Mesodermal cell (in vitro differentiated cells): ENCODE measurements around the gene TANGO2.

Source experiments
- H3K27ac ChIP-seq: 2 replicates; pipeline ENCODE4 v1.7.0; 2013; ENCODE audit warnings: mild to moderate bottlenecking, low read depth, low read length, moderate library complexity; ENCODE audit not compliant: severe bottlenecking
- H3K36me3 ChIP-seq: 2 replicates; pipeline ENCODE4 v1.7.1; 2013; ENCODE audit warnings: mild to moderate bottlenecking, low read length, moderate library complexity; ENCODE audit not compliant: control insufficient read depth, insufficient read depth
- H3K4me1 ChIP-seq: one replicate; pipeline ENCODE4 v1.7.1; 2013; ENCODE audit warnings: mild to moderate bottlenecking, low read length; ENCODE audit not compliant: insufficient read depth, control insufficient read depth, poor library complexity, severe bottlenecking
- H3K4me3 ChIP-seq: 2 replicates; pipeline ENCODE4 v1.7.0; 2013; ENCODE audit warnings: low read length, control low read depth, mild to moderate bottlenecking; ENCODE audit not compliant: insufficient read depth, poor library complexity, severe bottlenecking; ENCODE audit errors: extremely low read depth
- H3K9me3 ChIP-seq: 2 replicates; pipeline ENCODE4 v1.7.1; 2013; ENCODE audit warnings: mild to moderate bottlenecking, low read length, moderate library complexity; ENCODE audit not compliant: control insufficient read depth
- WGBS, 2 experiments: methylation state at CpG; one replicate each; pipeline ENCODE4 v1.1.5; 2013; ENCODE audit warnings: missing lambda C conversion rate in 2 of 2; ENCODE audit not compliant: insufficient coverage in 2 of 2; 5-methylcytosine and 5-hydroxymethylcytosine counted together

The TANGO2 gene

DNA sequence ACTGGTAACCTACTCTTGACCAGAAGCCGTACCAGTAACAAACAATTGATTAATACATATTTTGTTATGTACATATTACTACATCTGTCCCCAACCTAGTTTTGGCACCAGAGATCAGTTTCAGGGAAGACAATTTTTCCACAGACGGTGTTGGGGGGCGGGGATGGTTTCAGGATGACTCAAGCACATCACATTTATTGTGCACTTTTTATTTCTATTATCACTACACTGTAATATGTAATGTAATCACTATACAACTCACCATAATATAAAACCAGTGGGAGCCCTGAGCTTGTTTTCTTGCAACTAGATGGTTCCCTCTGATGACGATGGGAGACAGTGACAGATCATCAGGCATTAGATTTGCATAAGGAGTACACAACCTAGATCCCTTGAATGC lies 74.6 kb downstream of the TANGO2 start:
- Histone ChIP-seq H3K9me3 (no peaks in the 10 kb centered on the region), H3K4me1 (no peaks in the 10 kb centered on the region), H3K27ac (no peak overlapping the region), H3K4me3 (no peak overlapping the region), H3K36me3 (peaks cover 98% of the 10 kb centered on the region)
- WGBS, 2 experiments = 100% methylated on average over 1 of the region's 4 CpGs; no CpG with 5 or more reads in 1 of the 2 experiments

DNA sequence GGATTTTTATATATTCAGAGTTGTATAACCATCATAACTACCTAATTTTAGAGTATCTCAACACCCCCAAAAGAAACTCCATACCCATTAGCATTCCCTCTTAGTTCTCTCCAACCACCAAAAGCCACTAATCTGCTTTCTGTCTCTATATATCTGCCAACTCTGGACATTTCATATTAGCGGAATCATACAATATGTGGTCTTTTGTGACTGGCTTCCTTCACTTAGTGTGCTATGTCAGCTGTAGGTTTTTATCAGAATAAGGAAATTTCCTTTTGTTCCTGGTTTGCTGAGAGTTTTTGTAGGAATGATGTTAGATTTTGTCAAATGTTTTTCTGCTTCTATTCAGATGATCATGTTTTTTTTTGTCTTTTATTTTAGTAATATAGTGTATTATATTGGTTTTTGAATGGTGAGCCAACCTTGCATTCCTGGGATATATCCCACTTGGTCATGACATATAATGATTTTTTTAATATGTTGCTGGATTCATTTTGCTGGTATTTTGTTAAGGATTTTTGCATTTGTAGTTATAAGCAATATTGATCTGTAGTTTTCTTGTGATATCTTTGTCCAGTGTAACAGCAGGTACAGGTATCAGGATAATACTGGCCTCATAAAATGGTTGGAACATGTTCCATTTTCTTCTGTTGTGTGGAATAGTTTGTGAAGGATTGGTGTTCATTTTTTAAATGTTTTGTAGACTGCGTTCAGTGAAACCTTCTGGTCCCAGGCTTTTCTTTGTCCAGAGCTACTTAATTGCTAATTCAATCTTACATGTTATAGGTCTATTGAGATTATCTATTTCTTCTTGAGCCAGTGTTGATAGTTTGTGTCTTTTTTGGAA lies 75.9 kb downstream of the TANGO2 start:
- Histone ChIP-seq H3K36me3 (peaks cover 96% of the 10 kb centered on the region), H3K4me3 (no peak overlapping the region), H3K27ac (no peak overlapping the region), H3K4me1 (no peaks in the 10 kb centered on the region), H3K9me3 (no peaks in the 10 kb centered on the region)
- WGBS, 2 experiments = 80 to 100% methylated on average over 1 of the region's 2 CpGs

DNA sequence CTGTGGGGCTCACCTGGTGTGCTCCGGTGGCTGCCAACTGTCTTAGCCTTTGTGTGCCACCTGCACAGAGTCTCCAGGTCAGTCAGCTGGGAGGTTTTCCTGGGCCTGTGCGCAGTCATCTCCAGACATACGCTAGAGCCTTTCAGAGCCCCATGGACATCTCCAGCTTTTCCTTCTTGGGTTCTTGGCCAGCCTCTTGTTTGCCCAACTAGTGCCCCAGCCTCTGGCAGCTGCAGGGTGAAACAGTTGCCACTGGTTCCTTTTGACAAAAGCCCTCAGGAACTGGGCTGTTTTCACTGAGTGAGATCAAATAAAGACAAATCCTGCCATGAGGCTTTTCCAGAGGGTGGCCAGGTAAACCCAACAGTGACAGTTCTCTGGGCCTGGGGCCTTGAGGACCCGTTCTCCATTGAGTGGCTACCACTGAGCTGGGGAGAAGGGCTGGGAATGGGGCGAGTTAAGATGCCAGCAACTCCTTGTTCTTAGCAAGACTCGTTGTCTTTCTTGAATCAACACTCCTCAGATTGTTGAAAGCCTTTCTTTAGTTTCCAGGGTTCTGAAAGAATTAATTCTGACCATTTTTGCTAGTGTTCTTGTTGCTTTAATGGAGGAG lies 78.3 kb downstream of the TANGO2 start:
- WGBS, 2 experiments = 95 to 98% methylated on average over 4 to 5 of the region's 6 CpGs
- Histone ChIP-seq H3K9me3 (no peaks in the 10 kb centered on the region), H3K36me3 (peaks cover 95% of the 10 kb centered on the region), H3K4me3 (no peak overlapping the region), H3K4me1 (no peaks in the 10 kb centered on the region), H3K27ac (no peak overlapping the region)

DNA sequence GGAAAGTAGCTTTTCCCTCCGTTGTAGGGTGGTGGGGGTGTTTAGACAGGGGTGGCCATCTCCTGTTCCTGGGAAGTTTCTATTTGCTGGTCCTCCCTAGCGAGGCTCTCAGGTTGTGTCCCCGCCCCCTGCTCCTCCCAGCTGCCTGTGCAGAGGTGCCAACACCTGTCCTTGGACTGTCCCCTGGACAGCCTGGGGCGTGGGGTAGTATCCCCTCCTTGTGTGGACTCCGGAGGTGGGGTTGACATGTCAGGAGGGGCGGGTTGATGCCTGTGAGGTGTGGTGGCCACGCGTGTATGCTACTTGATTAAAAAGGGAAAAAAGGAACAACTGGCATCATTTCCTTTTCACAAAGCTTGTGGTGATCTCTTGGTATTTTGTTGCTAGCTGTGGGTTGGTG lies 80.7 kb downstream of the TANGO2 start:
- Histone ChIP-seq H3K4me3 (no peak overlapping the region), H3K27ac (no peak overlapping the region), H3K36me3 (peaks cover 95% of the 10 kb centered on the region), H3K4me1 (no peaks in the 10 kb centered on the region), H3K9me3 (no peaks in the 10 kb centered on the region)
- WGBS, 2 experiments = 83 to 98% methylated on average over 3 to 6 of the region's 8 CpGs

DNA sequence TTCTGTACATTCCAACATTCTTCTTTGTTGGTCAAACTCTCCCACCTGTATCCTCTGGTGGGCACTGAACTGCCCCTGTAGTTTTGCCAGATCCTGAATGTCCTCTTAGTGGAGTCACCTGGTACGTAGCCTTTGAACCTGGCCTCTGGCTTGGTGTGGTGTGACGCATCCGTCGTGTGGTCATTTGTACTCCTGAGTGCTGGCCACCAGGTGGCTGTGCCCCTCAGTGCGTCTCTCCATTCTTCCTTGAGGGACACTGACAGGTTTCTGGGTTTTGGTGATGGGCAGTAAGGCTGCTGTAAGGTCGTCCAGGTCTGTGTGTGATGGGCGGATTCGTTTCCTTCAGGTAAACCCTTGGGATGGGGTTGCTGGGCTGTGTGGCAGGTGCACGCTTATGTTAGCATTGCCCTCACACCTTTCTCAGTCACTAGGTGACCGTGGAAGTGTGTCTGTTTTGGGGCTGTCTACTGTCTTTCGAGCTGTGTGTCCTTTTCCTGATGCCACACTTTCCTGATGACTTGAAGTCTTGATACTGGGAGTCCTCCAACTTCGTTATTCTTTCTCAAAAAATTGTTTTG lies 81.4 kb downstream of the TANGO2 start:
- Histone ChIP-seq H3K36me3 (peaks cover 95% of the 10 kb centered on the region), H3K27ac (no peak overlapping the region), H3K4me3 (no peak overlapping the region), H3K4me1 (no peaks in the 10 kb centered on the region), H3K9me3 (no peaks in the 10 kb centered on the region)
- 92 to 98% methylated on average over 7 to 10 of the region's 12 CpGs for WGBS, 2 experiments

DNA sequence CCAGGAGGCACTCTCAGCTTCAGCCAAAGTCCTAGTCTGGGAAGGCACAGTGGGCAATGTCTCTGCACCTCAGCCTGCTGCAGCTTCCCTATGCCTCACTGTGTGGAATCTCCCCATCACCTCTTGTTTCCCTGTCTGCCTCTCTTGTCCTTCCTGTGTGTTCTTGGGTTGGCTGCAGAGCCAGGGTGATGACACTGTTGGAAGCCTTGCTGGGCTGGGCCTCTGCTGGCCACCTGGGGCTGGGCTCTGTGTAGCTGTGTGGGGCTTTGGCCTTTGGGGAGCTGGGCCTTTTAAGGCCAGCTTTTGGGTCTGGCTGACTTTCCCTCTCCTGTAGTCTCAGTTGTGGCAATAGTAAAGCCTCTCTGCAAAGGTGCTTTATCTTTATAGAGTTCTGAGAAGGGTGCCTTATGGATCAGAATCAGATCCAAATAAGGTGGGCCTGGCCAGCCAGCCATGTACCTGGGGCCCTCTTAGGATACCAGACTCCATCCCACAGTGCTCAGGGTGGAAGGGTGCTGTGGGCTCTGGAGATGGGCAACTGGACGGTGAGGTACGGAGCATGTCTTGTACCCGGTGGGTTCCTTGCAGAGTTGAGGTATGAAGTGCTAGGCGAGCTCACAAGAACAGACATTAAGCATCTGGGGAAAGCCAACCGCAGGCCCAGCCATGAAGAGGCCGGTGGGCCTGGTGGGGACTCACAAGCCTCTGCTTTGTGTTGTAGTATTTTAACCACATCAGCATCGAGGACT lies 84.7 kb downstream of the TANGO2 start:
- Histone ChIP-seq H3K36me3 (peaks cover 97% of the 10 kb centered on the region), H3K9me3 (no peaks in the 10 kb centered on the region), H3K4me1 (no peaks in the 10 kb centered on the region), H3K27ac (no peak overlapping the region), H3K4me3 (no peak overlapping the region)
- 100% methylated on average over 5 to 7 of the region's 7 CpGs for WGBS, 2 experiments

DNA sequence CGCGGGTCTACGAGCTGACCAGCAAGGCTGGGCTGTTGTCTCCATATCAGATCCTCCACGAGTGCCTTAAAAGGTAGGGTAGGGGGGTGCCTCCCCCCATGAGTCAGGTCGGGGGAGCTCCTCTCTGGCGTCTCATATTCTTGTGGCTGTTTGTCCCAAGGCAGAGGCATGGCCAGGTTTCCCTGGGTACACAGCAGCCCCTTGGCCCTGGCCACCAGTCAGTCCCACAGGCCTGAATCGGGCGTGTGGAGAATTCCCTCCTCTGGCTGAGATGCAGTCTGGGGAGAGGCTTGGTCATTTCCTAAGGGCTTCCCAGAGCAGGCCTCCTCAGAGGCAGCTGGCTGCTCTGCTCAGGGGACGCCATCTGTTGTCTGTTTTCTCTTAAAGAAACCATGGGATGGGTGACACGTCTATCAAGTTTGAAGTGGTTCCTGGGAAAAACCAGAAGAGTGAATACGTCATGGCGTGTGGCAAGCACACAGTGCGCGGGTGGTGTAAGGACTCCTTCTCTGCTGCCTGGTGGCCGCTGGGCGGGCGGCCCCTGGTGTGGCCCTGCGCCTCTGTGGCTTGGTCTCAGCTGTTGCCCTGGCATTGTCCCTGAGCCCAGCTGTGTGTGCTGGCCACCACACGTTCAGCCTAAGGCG lies 85.4 kb downstream of the TANGO2 start:
- no peak overlapping the region for H3K4me3 ChIP-seq
- 98 to 99% methylated on average over 18 to 19 of the region's 20 CpGs for WGBS, 2 experiments
- H3K4me1 ChIP-seq = no peaks in the 10 kb centered on the region
- no peak overlapping the region for H3K27ac ChIP-seq
- peaks cover 94% of the 10 kb centered on the region for H3K36me3 ChIP-seq
- H3K9me3 ChIP-seq = no peaks in the 10 kb centered on the region

DNA sequence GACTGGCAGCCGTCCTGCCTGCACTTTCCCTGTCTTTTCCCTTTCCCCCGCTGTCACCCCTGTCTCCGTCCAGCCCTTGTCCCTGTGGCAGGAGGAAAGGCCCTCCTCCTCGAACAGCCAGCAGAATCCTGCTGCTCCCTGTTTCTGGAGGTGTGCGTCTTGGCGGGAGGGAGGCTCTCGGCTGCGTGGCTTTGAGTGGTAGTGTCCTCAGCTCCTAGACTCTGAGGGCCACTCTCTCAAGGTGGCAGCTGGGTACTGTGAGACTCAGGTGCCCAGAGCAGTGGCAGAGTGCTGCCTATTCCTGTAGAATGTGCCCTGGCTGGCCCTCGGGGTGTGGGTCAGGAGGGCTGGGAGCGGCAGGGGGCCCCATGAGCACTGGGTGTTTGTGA lies 85.9 kb downstream of the TANGO2 start:
- no peak overlapping the region for H3K27ac ChIP-seq
- no peaks in the 10 kb centered on the region for H3K4me1 ChIP-seq
- WGBS, 2 experiments = 93 to 98% methylated on average over 10 of the region's 10 CpGs
- H3K36me3 ChIP-seq = peaks cover 92% of the 10 kb centered on the region
- H3K4me3 ChIP-seq = no peak overlapping the region
- no peaks in the 10 kb centered on the region for H3K9me3 ChIP-seq

DNA sequence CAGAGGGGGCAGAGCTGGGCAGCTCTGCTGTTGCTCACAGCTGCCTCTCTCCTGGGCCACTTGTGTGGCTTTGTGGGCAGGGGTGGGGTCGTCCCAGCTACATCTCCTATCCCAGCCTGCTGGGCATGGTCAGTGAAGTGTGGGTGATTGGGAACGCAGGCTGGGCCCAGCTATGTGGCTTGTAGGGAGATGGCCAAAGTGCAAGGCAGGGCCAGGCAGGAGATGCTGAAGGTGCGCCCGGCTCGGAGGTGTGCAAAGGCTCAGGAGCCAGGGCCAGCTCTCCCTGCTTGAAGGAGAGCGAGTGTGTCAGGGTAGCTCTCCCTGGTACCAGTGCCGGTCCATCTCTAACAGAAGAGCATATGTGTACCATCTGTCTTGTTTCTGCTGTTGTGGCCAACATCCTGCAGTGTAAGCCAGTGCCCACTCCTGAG lies 86.6 kb downstream of the TANGO2 start:
- WGBS, 2 experiments = 94 to 95% methylated on average over 4 to 7 of the region's 7 CpGs
- Histone ChIP-seq H3K36me3 (peaks cover 92% of the 10 kb centered on the region), H3K27ac (no peak overlapping the region)

More for the DNA sequence above, 86.6 kb downstream of the TANGO2 start:
- H3K4me1 ChIP-seq = no peaks in the 10 kb centered on the region
- H3K9me3 ChIP-seq = no peaks in the 10 kb centered on the region
- H3K4me3 ChIP-seq = no peak overlapping the region
